Subcutaneous adipose tissue (tissue), 4 donors: ENCODE results near the gene LCE1D. TPM values are rescaled to one million over a fixed set of nuclear protein-coding genes. Genes with fewer than 3 reads are reported as not detected.

ENCODE experiments used
- total RNA-seq, 4 donors: library from RNA; depleted of rRNA; stranded (reverse); fragments of >200 nt; gene quantifications; one replicate each; pipeline ENCODE4 v1.1.0, GENCODE V29; 2016
- TF ChIP-seq, protein P1 (sequence below): fragments of 450-650 bp; IDR thresholded peaks from one replicate; pipeline ENCODE4 v1.5.1; 2016; ENCODE audit warnings: low read depth, mild to moderate bottlenecking, control low read depth, antibody characterized with exemption, moderate library complexity

LCE1D gene
- total RNA-seq, 4 donors from 2014 or later, result not detected

DNA sequence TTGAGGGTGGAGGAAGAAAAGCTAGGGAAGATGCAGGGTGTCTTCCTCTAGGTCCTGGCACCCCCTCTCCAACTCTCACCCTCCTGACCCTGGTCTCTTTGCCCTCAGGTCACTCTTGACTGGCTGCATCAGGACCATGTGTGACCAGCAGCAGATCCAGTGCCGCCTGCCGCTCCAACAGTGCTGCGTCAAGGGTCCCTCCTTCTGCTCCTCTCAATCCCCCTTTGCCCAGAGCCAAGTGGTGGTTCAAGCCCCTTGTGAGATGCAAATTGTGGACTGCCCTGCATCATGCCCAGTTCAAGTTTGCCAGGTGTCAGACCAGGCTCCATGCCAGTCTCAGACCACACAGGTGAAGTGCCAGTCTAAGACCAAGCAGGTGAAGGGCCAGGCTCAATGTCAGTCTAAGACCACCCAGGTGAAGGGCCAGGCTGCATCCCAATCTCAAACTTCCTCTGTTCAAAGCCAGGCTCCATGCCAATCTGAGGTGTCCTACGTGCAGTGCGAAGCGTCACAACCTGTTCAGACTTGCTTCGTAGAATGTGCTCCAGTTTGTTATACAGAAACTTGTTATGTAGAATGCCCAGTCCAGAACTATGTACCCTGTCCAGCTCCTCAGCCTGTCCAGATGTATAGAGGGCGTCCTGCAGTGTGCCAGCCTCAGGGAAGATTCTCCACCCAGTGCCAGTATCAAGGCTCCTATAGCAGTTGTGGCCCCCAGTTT lies 36.9 kb upstream of the LCE1D start:
- TF ChIP-seq, protein P1, sequence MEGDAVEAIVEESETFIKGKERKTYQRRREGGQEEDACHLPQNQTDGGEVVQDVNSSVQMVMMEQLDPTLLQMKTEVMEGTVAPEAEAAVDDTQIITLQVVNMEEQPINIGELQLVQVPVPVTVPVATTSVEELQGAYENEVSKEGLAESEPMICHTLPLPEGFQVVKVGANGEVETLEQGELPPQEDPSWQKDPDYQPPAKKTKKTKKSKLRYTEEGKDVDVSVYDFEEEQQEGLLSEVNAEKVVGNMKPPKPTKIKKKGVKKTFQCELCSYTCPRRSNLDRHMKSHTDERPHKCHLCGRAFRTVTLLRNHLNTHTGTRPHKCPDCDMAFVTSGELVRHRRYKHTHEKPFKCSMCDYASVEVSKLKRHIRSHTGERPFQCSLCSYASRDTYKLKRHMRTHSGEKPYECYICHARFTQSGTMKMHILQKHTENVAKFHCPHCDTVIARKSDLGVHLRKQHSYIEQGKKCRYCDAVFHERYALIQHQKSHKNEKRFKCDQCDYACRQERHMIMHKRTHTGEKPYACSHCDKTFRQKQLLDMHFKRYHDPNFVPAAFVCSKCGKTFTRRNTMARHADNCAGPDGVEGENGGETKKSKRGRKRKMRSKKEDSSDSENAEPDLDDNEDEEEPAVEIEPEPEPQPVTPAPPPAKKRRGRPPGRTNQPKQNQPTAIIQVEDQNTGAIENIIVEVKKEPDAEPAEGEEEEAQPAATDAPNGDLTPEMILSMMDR, result no peak

- TF ChIP-seq, protein P1, result no peak
Observed at GRCh38 chr1:152760551-152761190, 35.9 kb upstream of the LCE1D start.

DNA sequence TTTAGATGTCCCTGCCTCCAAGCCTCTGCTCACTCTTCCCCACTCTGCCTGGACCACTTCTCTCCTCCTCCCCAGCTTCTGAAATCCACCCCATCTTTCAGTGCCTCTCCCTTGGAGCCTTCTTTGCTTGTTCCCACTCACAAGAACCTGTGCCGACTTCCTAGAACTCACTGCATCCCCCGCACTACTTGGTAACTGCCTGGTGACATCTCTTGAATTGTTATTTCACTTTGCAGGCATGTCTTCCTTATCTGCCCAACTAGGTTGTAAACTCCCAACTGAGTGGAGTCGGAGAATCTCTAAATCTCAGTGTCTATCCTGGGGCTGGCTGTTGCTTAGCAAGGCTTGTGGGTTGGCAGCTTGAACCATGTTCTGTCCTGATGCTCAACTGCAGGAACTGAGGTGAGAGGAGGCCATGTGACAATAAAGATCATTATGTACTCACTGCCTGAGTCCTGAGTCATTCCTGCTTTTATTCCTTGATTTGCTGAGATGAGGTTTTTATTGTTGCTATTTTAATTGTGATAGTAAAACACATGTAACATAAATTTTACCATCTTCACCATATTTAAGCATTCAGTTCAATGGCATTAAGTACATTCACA lies 34.8 kb upstream of the LCE1D start:
- TF ChIP-seq, protein P1, result no peak

DNA sequence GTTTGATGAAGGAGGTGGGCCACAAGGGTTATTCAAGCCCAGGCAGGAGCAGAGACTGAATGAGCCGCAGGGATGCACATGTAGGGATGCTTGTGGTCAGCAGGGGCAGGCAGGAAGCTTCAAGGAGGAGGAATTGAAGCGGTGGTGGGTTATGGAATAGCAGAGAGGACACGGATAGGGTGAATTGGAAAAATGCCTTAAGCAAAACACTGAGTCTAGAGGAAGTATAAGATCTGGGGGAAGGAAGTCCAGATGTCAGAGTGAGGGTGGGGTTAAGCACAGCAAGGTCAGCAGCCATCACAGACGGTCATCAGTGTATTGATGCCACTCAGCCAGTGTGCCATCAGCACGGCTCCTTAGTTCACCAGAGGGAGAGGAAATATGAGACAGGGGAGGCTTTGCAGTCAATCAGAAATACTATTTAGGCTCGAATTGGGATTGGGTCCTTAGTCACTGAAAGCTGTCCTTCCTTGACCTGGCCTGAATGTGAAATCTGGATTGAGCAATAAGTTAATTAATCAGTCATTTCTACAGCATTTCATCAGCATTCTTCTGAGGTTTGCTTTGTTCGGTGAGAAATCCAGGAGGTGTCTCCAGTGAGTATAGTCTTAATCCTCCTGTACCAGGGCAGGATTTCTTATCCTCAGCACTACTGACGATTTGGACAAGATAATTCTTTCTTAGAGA lies 27.5 kb upstream of the LCE1D start:
- TF ChIP-seq, protein P1, result no peak

GRCh38 chr1:152770411-152770810 lies 26.1 kb upstream of the LCE1D start:
- TF ChIP-seq, protein P1, result no peak

GRCh38 chr1:152774875-152775274 lies 21.6 kb upstream of the LCE1D start, which contains the start of gene LCE1F:
Gene LCE1F, plus strand, starts transcription at chr1:152775140. Its CDS starts 1,232 bp downstream, at chr1:152776372.
- TF ChIP-seq, protein P1, result no peak

GRCh38 chr1:152776361-152776760 lies 20.2 kb upstream of the LCE1D start:
- TF ChIP-seq, protein P1, result no peak
